RWPE1 (cell line): ENCODE data around the gene SDE2.
A peak's percentile ranks its signal among the peaks of the same experiment; 100 is the strongest.

ENCODE experiments used
- CTCF ChIA-PET: fragments of 350-600 bp; sonication (Branson Sonifier 250); formaldehyde crosslinking; extraction: SDS; loops from one replicate; lab custom pipeline; 2021; lab: Yijun Ruan, JAX
- POLR2A ChIA-PET: fragments of 400-600 bp; formaldehyde crosslinking; extraction: SDS; loops from one replicate; lab custom pipeline; 2020; ENCODE audit warnings: antibody characterized with exemption; ENCODE audit not compliant: low non-redundant PET; lab: Yijun Ruan, JAX
- DNase-seq: peaks from one replicate; pipeline ENCODE4 v3.0.0; 2012; ENCODE audit warnings: low spot score
- H3K27ac ChIP-seq: fragments of 450-650 bp; 2 replicates; pipeline ENCODE4 v1.5.1; 2017
- CTCF ChIP-seq: fragments of 450-650 bp; conservative IDR thresholded peaks from 2 replicates; pipeline ENCODE4 v1.5.1; 2017; ENCODE audit warnings: low read depth, mild to moderate bottlenecking

SDE2 gene

DNA sequence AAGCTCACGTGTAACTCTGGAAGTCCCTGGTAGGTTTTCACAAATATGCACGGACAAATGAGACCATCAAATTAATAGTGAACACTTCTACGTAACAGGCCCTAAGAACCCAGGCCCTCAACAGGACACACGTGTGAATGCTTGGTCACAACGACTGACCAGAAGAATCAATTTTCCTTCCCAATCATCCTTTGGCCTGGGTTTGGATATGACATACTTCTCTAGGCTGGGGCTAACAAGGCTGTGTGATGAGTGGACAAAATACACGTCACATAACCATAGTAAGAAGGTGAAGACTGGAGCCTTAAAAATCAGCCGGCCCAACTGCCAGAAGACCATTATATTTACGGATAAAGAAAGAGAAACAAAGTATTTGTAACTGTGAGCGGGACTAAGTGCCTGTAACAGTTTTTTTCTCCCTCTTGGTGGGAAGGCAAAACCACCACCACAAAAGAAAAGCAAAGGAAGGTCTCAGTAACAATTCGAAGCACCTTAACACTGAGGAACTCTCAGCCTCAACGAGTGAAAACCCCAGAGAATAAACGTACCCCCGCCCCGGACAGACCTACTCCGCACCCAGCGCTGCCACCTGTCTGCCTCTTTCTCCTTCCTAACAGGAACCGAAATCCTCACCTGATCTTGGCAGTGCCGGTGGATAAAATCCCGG lies 450 bp downstream of the SDE2 start:
- no peak for TF ChIP-seq CTCF
- ChIA-PET POLR2A (interaction anchor here (0.5 to 1.0 kb wide), 5 partner anchors 62 to 122 kb away, joined by 3 to 6 read pairs (median 4); partner anchors contain the start of gene H3-3A), CTCF (interaction anchor here (1.0 to 3.5 kb wide), 3 partner anchors 11 to 66 kb away, joined by 3 to 25 read pairs (median 3); partner anchors contain the start of gene H3-3A)
- peak; percentile 53 for DNase-seq
- peak overlapping the region; percentile 81 for H3K27ac ChIP-seq

DNA sequence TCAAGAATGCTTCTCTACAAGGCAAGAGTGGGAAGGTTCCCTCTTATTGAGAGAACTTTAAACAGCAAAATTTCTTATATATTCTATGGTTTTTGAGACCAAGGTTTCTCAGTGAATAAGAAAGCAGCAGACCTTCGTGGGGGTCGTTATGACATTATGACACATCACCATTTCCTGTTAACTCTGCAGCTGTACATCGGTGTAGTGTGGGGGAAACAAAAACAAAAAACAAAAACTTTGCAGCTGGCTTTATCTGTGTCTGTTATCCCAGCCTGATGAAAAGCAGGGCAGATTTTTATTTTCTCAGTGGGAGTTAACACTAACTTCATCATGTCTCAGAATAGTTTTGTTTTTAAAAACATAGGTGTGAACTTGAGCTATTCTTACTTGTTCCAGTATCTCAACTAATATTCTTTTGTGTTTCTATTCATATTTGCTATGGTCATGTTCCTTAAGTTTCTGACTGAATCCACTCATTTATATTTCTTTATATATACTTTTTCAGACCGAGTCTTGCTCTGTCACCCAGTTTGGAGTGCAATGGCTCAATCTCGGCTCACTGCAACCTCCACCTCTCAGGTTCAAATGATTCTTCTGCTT lies 2.1 kb downstream of the SDE2 start:
- H3K27ac ChIP-seq = peak overlapping the region; percentile 28
- no peak for DNase-seq
- POLR2A ChIA-PET = interaction anchor here (0.6 to 0.7 kb wide), 2 partner anchors 15 to 171 kb away, joined by 3 to 6 read pairs; no protein-coding TSS in a partner anchor
- no peak for TF ChIP-seq CTCF
- CTCF ChIA-PET = interaction anchor here (0.6 to 3.5 kb wide), 8 partner anchors 9 to 533 kb away, joined by 3 to 25 read pairs (median 4); partner anchors contain the start of gene H3-3A

- no peak overlapping the region for H3K27ac ChIP-seq
- ChIA-PET CTCF (interaction anchor here (0.7 to 3.5 kb wide), 6 partner anchors 8 to 532 kb away, joined by 3 to 25 read pairs (median 4); no protein-coding TSS in a partner anchor), POLR2A (interaction anchor here (0.5 to 0.9 kb wide), 2 partner anchors 66 to 214 kb away, joined by 3 to 4 read pairs; partner anchors contain the start of gene H3-3A)
- DNase-seq = no peak
- TF ChIP-seq CTCF = no peak
Measured at GRCh38 chr1:225995919-225996864, 3.0 kb downstream of the SDE2 start.

DNA sequence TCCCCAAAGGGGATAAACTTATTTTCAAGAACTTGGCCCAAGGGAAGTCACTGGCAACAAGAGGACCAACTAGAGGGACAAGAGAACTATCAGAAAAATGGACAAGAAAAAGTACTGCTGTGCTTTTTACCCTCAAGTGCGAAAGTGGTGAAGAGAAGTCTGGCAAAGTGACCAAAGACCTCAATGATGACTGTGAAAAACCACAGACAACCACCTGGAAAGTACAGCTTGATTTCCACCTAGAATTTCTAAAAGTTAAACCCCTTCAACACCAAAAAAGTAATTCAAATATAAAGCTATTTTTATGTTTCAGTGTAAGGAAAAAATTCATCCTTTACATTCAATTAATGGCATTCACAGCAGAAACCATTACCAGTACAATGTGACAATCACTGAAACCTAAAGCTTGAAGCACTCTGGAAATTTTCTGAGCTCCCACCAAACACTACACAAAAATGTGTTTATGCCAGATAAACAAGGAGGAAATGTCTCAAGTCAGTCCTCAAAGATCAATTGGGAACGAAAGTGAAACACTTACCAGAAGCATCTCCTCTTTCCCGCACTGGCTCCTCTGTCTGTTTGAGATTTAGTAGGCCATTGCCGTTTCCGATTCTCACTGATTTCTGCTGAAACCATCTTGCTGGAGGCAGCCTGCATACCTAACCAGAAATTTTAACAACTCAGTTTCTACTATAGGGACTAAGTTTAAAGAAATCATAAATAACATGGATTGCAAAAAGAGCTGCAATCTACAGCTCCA lies 8.3 kb downstream of the SDE2 start:
- no peak for DNase-seq
- no peak for TF ChIP-seq CTCF
- no peak overlapping the region for H3K27ac ChIP-seq
- ChIA-PET POLR2A (no interaction called here), CTCF (interaction anchor here (0.6 to 1.9 kb wide), 6 partner anchors 73 to 543 kb away, joined by 3 to 7 read pairs (median 4); no protein-coding TSS in a partner anchor)

DNA sequence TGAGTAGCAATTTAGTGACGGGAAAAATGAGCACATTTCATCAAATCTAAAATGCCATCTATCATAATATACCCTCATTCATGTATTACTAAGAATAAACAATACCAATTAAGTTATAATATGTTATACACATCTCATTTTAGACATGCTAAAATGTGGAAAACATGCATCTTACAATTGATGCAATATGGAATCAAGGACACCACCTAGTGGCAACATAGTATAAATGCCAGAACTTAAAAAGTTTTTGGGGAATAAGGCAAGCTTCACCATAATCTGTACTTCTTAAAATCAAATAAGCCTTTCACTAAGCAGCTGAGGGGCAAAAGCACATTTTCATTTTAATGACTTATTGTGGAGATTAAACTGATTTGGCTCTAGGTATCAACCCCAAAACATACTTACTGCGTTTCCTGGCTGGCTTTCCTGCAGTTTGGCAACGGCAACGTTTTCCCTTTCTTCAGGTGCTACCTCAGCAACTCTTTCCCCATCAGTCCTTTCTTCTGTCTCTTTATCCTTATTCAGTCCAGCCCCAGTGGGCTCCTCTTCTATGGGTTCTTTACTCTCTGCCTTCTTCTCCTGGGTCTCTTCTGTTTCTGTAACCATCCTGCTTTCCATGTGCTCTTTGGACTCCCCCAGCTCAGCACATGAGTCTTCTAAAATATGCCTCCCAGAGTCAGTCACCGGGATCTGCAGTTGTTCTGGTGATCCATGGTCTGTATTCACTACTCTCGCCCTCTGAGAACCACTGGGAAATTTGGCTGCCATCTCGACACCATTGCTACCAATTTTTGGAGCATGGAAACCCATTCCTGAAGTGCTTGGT lies 11.4 kb downstream of the SDE2 start:
- peak; percentile 80 for TF ChIP-seq CTCF
- ChIA-PET POLR2A (no interaction called here), CTCF (interaction anchor here (0.5 to 4.7 kb wide), 43 partner anchors 9 to 680 kb away, joined by 3 to 26 read pairs (median 4); partner anchors contain the start of genes H3-3A, LBR, SRP9 and TMEM63A)
- peak; percentile 56 for DNase-seq
- peak overlapping the region; percentile 15; the same call in 1 of the 2 replicates for H3K27ac ChIP-seq
